A549 (cell line): Measurements from ENCODE around the gene NAV2. TPM values are rescaled to one million over a fixed set of nuclear protein-coding genes. Genes with fewer than 3 reads are reported as not detected.

Experiments used
- ATAC-seq, 2 experiments: fragments of 200-7000 bp in 1 of 2; fragments of >200 bp in 1 of 2; cut with Nextera tagmentation in 1 of 2; cut with Tn5 transposase in 1 of 2; 3 replicates each; pipeline versions ENCODE4 v1.8.0 to v1.9.1; 2018 to 2020; ENCODE audit warnings: mild to moderate bottlenecking in 1 of 2, moderate library complexity in 1 of 2
- CTCF ChIA-PET: fragments of 300-600 bp; sonication (Branson Sonifier 250); formaldehyde crosslinking; extraction: SDS; loops from one replicate; lab custom pipeline; 2021; ENCODE audit warnings: antibody characterized with exemption, inconsistent platforms; lab: Yijun Ruan, JAX
- POLR2A ChIA-PET: fragments of 350-600 bp; formaldehyde crosslinking; extraction: SDS; loops from one replicate; lab custom pipeline; 2021; ENCODE audit warnings: antibody characterized with exemption, inconsistent platforms; lab: Yijun Ruan, JAX
- DNase-seq, 2 experiments: peaks; one replicate each; pipeline versions ENCODE4 v3.0.0 to v3.0.0-alpha.2; 2011 to 2016; ENCODE audit warnings: low read depth in 1 of 2, low spot score in 1 of 2
- FAIRE-seq: peaks from 2 replicates; lab custom pipeline; 2011; peaks lifted over from hg19 to GRCh38; lab: Jason Lieb, UNC
- H3K27ac ChIP-seq, 2 experiments: fragments of >200 bp; sonication (Bioruptor Twin); formaldehyde crosslinking; 3 replicates each; pipeline ENCODE4 v1.5.1; 2016 to 2017
- H3K4me1 ChIP-seq: fragments of >200 bp; sonication (Bioruptor Twin); formaldehyde crosslinking; 3 replicates; pipeline ENCODE4 v1.6.1; 2016
- H3K4me2 ChIP-seq: fragments of >200 bp; sonication (Bioruptor Twin); formaldehyde crosslinking; 3 replicates; pipeline ENCODE4 v1.6.1; 2016
- H3K4me3 ChIP-seq: fragments of >200 bp; sonication (Bioruptor Twin); formaldehyde crosslinking; 3 replicates; pipeline ENCODE4 v1.5.1; 2016
- H3K9me3 ChIP-seq: fragments of >200 bp; sonication (Bioruptor Twin); formaldehyde crosslinking; 3 replicates; pipeline ENCODE4 v1.6.1; 2016
- BHLHE40 ChIP-seq: IDR thresholded peaks from 2 replicates; pipeline ENCODE4 v1.6.1; 2012; ENCODE audit warnings: low read depth, low read length, inconsistent platforms
- CEBPB ChIP-seq, 2 experiments: fragments of >200 bp in 1 of 2; sonication (Bioruptor Twin) in 1 of 2; formaldehyde crosslinking in 1 of 2; IDR thresholded peaks; 2 replicates each; pipeline ENCODE4 v1.6.1; 2012 to 2016
- CHD2 ChIP-seq: fragments of 150-350 bp; IDR thresholded peaks from 2 replicates; pipeline ENCODE4 v1.6.1; 2014; ENCODE audit warnings: low read length; ENCODE audit not compliant: partially characterized antibody
- FOSB ChIP-seq: fragments of 250-450 bp; sonication (Bioruptor Pico); IDR thresholded peaks from 2 replicates; pipeline ENCODE4 v1.5.0; 2020; ENCODE audit warnings: mild to moderate bottlenecking, moderate library complexity
- GATA3 ChIP-seq: IDR thresholded peaks from 2 replicates; pipeline ENCODE4 v1.6.1; 2012; ENCODE audit warnings: borderline replicate concordance
- JUN ChIP-seq, 2 experiments: fragments of >200 bp; sonication (Bioruptor Twin); formaldehyde crosslinking; IDR thresholded peaks; 2 replicates in 1 of 2; 3 replicates in 1 of 2; pipeline ENCODE4 v1.6.1; 2016 to 2017
- JUNB ChIP-seq: fragments of >200 bp; sonication (Bioruptor Twin); formaldehyde crosslinking; IDR thresholded peaks from 2 replicates; pipeline ENCODE4 v1.6.1; 2016
- MAFK ChIP-seq: fragments of 450-650 bp; IDR thresholded peaks from 2 replicates; pipeline ENCODE4 v1.6.1; 2014; ENCODE audit not compliant: partially characterized antibody
- MAZ ChIP-seq: fragments of 150-350 bp; IDR thresholded peaks from 2 replicates; pipeline ENCODE4 v1.6.1; 2014; ENCODE audit warnings: antibody characterized with exemption, low read depth, low read length, borderline replicate concordance
- MYC ChIP-seq: IDR thresholded peaks from 2 replicates; pipeline ENCODE4 v1.6.1; 2012; ENCODE audit warnings: mild to moderate bottlenecking, inconsistent platforms, low read length, improper control_type of control experiment, borderline replicate concordance
- NPAS2 ChIP-seq: fragments of 250-450 bp; sonication (Bioruptor Pico); IDR thresholded peaks from 2 replicates; pipeline ENCODE4 v1.8.0; 2022; ENCODE audit warnings: mild to moderate bottlenecking, moderate library complexity, borderline replicate concordance
- NR3C1 ChIP-seq: fragments of >200 bp; sonication (Bioruptor Twin); formaldehyde crosslinking; IDR thresholded peaks from 3 replicates; pipeline ENCODE4 v1.6.1; 2017
- PHF8 ChIP-seq: fragments of 200-600 bp; sonication (generic); IDR thresholded peaks from 2 replicates; pipeline ENCODE4 v1.6.1; 2016; ENCODE audit warnings: low read depth, mild to moderate bottlenecking, antibody characterized with exemption, moderate library complexity, borderline replicate concordance
- POLR2A ChIP-seq: IDR thresholded peaks from 2 replicates; pipeline ENCODE4 v1.6.1; 2012; ENCODE audit warnings: mild to moderate bottlenecking, low read length
- RAD21 ChIP-seq, 2 experiments: fragments of >200 bp in 1 of 2; sonication (Bioruptor Twin) in 1 of 2; formaldehyde crosslinking in 1 of 2; IDR thresholded peaks in 1 of 2; conservative IDR thresholded peaks in 1 of 2; 2 replicates in 1 of 2; 3 replicates in 1 of 2; pipeline ENCODE4 v1.6.1; 2012 to 2018; ENCODE audit warnings: inconsistent platforms in 1 of 2
- RCOR1 ChIP-seq: fragments of 150-350 bp; IDR thresholded peaks from 2 replicates; pipeline ENCODE4 v1.6.1; 2014; ENCODE audit warnings: antibody characterized with exemption, low read length, low read depth
- RFX5 ChIP-seq: fragments of 450-650 bp; IDR thresholded peaks from 2 replicates; pipeline ENCODE4 v1.7.1; 2014; ENCODE audit warnings: antibody characterized with exemption, mild to moderate bottlenecking, moderate library complexity
- RNF2 ChIP-seq: fragments of 200-600 bp; sonication (generic); IDR thresholded peaks from 2 replicates; pipeline ENCODE4 v1.6.1; 2016; ENCODE audit warnings: low read depth, mild to moderate bottlenecking, antibody characterized with exemption, moderate library complexity, borderline replicate concordance
- SMC3 ChIP-seq: fragments of >200 bp; sonication (Bioruptor Twin); formaldehyde crosslinking; IDR thresholded peaks from 3 replicates; pipeline ENCODE4 v1.6.1; 2018; ENCODE audit warnings: inconsistent platforms
- SREBF2 ChIP-seq: fragments of 450-650 bp; IDR thresholded peaks from 2 replicates; pipeline ENCODE4 v1.6.1; 2014; ENCODE audit warnings: mild to moderate bottlenecking, moderate library complexity
- TFCP2L1 ChIP-seq: fragments of 250-450 bp; sonication (Bioruptor Pico); IDR thresholded peaks from 2 replicates; pipeline ENCODE4 v1.5.0; 2021; ENCODE audit warnings: mild to moderate bottlenecking
- ZFP36 ChIP-seq: fragments of 450-650 bp; IDR thresholded peaks from 2 replicates; pipeline ENCODE4 v1.6.1; 2014; ENCODE audit warnings: borderline replicate concordance; ENCODE audit not compliant: partially characterized antibody
- ZNF302 ChIP-seq: fragments of 250-450 bp; sonication (Bioruptor Pico); IDR thresholded peaks from 2 replicates; pipeline ENCODE4 v1.9.0; 2021; ENCODE audit warnings: inconsistent platforms, mild to moderate bottlenecking, moderate library complexity
- ZSCAN20 ChIP-seq: fragments of 250-450 bp; sonication (Bioruptor Pico); IDR thresholded peaks from 2 replicates; pipeline ENCODE4 v1.8.0; 2022; ENCODE audit warnings: mild to moderate bottlenecking, moderate library complexity
- WGBS: methylation state at CpG from one replicate; pipeline ENCODE4 v1.1.6; 2017; ENCODE audit errors: missing lambda C conversion rate; 5-methylcytosine and 5-hydroxymethylcytosine counted together
- polyA plus RNA-seq, 4 experiments: library from polyadenylated mRNA; depleted of rRNA in 3 of 4; stranded (reverse); fragments of >200 nt; fragmentation: RNase III in 1 of 4; extraction: RNeasy Plus Mini Kit Qiagen cat#74134 plus additional on column Dnase treatment in 1 of 4; gene quantifications; 2 replicates in 3 of 4; 3 replicates in 1 of 4; pipeline ENCODE4 v1.2.3, GENCODE V29; 2011 to 2017
- TF ChIP-seq, protein P1 (sequence below): fragments of >200 bp; sonication (Bioruptor Twin); formaldehyde crosslinking; IDR thresholded peaks from 3 replicates; pipeline ENCODE4 v1.6.1; 2016
- TF ChIP-seq, protein P2 (sequence below): IDR thresholded peaks from 2 replicates; pipeline ENCODE4 v1.6.1; 2012; ENCODE audit warnings: low read depth, borderline replicate concordance
- TF ChIP-seq, protein P3 (sequence below): IDR thresholded peaks from 2 replicates; pipeline ENCODE4 v1.6.1; 2012

The NAV2 gene
- polyA plus RNA-seq, 2 of the 4 experiments (the other 2 are of a cell fraction) = 4.9 to 19.8 TPM

DNA sequence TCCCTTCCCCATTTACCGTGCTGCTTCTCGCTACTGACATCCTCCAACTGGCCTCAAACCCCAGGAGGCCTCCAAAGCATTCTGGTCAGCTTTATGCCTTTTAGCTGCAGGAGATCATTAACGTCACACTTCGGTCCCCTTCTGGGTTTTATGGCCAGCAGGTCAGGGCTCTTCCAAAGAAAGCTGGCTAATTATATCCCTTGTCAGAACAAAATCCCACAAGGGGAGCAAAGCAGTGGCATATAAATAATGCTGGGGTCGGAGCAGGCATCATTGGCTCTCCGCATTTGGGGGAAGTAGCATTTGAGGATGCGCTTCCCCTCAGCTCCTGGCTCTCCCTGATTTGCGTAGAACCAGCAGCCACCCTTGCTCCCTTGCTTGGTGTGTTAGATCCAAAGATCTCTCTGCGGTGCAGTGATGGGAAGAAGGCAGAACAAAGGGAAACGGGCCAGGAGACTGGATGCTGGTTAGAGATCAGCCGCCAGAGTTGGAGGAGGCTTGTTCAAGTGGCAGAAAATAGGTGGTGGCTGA lies 330.2 kb downstream of the NAV2 start:
- DNase-seq (no peak), ATAC-seq (no peak), FAIRE-seq (no peak)
- Histone ChIP-seq H3K4me3 (no peak overlapping the region), H3K4me2 (peak overlapping the region; percentile 63), H3K4me1 (peaks cover 46% of the 10 kb centered on the region), H3K27ac (peak overlapping the region; percentile 85 to 93), H3K9me3 (no peaks in the 10 kb centered on the region)
- no peak for TF ChIP-seq FOSB
- no peak for TF ChIP-seq TFCP2L1 (CRISPR knock-in tag)
- no peak for TF ChIP-seq SREBF2
- TF ChIP-seq CHD2 = no peak
- TF ChIP-seq NR3C1 = no peak
- TF ChIP-seq SMC3 = no peak
- no peak for TF ChIP-seq MAFK
- no peak for TF ChIP-seq JUNB
- no peak for TF ChIP-seq MYC
- no peak for TF ChIP-seq ZSCAN20 (CRISPR knock-in tag)
- no peak for TF ChIP-seq ZFP36
- no peak for TF ChIP-seq PHF8
- no peak for TF ChIP-seq NPAS2 (CRISPR knock-in tag)
- TF ChIP-seq, protein P1, sequence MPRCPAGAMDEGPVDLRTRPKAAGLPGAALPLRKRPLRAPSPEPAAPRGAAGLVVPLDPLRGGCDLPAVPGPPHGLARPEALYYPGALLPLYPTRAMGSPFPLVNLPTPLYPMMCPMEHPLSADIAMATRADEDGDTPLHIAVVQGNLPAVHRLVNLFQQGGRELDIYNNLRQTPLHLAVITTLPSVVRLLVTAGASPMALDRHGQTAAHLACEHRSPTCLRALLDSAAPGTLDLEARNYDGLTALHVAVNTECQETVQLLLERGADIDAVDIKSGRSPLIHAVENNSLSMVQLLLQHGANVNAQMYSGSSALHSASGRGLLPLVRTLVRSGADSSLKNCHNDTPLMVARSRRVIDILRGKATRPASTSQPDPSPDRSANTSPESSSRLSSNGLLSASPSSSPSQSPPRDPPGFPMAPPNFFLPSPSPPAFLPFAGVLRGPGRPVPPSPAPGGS = no peak
- TF ChIP-seq CEBPB (IDR thresholded peaks at IDR 0.05) = no peak
- TF ChIP-seq RNF2 = no peak
- ChIA-PET CTCF (interaction anchor here (0.8 to 2.9 kb wide), 8 partner anchors 13 to 89 kb away, joined by 3 to 10 read pairs (median 4); no protein-coding TSS in a partner anchor), POLR2A (no interaction called here)
- WGBS = 87% methylated on average over 11 of the region's 11 CpGs

DNA sequence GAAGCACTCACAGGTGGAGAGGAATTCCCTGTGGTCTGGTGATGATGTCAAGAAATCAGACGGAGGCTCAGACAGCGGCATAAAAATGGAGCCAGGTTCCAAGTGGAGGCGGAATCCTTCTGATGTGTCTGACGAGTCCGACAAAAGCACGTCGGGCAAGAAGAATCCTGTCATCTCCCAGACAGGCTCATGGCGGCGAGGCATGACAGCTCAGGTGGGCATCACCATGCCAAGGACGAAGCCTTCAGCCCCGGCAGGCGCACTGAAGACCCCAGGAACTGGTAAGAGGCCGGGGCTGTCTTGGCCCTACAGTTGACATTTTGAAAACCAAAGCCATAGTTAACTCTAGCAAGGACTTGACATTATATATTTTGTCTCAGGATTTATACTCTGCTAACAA lies 331.4 kb downstream of the NAV2 start:
- TF ChIP-seq GATA3 (no peak), RCOR1 (no peak), RFX5 (no peak), MAZ (no peak), CEBPB (IDR thresholded peaks at IDR 0.05) (no peak)
- TF ChIP-seq, protein P2, sequence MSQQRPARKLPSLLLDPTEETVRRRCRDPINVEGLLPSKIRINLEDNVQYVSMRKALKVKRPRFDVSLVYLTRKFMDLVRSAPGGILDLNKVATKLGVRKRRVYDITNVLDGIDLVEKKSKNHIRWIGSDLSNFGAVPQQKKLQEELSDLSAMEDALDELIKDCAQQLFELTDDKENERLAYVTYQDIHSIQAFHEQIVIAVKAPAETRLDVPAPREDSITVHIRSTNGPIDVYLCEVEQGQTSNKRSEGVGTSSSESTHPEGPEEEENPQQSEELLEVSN = no peak
- no peak overlapping the region for H3K4me2 ChIP-seq
- H3K9me3 ChIP-seq = no peaks in the 10 kb centered on the region
- FAIRE-seq (no peak), DNase-seq (no peak), ATAC-seq (no peak)
- peaks cover 34% of the 10 kb centered on the region for H3K4me1 ChIP-seq
- H3K4me3 ChIP-seq = no peak overlapping the region
- H3K27ac ChIP-seq = peak overlapping the region in 1 of 2 experiments; percentile 29; a peak in 1 of 6 replicates
- ChIA-PET CTCF (interaction anchor here (1.0 to 3.0 kb wide), 5 partner anchors 18 to 88 kb away, joined by 3 to 16 read pairs (median 4); no protein-coding TSS in a partner anchor), POLR2A (no interaction called here)
- 96% methylated on average over 12 of the region's 13 CpGs for WGBS

DNA sequence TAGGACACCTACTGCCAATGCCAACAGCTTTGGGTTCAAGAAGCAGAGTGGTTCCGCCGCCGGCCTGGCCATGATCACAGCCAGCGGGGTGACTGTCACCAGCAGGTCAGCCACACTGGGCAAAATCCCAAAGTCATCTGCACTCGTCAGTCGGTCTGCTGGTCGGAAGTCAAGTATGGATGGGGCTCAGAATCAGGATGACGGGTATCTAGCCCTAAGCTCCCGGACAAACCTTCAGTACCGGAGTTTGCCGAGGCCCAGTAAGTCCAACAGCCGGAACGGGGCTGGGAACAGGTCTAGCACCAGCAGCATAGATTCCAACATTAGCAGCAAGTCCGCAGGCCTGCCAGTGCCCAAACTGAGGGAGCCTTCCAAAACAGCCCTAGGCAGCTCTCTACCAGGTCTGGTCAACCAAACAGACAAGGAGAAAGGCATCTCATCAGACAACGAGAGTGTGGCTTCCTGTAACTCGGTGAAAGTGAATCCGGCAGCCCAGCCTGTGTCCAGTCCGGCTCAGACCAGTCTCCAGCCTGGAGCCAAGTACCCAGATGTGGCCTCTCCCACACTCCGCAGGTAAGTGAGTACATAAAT lies 332.6 kb downstream of the NAV2 start:
- DNase-seq (no peak), ATAC-seq (no peak), FAIRE-seq (no peak)
- H3K4me1 ChIP-seq = peaks cover 31% of the 10 kb centered on the region
- no peaks in the 10 kb centered on the region for H3K9me3 ChIP-seq
- 93% methylated on average over 18 of the region's 19 CpGs for WGBS
- H3K27ac ChIP-seq = peak overlapping the region in 1 of 2 experiments; percentile 4; a peak in 2 of 6 replicates
- POLR2A ChIA-PET = no interaction called here
- H3K4me2 ChIP-seq = no peak overlapping the region
- no peak for TF ChIP-seq MAZ
- no peak for TF ChIP-seq BHLHE40
- no peak for TF ChIP-seq RAD21 (conservative IDR thresholded peaks at IDR 0.05 in 1 of 2, IDR thresholded peaks at IDR 0.05 in 1 of 2)
- TF ChIP-seq, protein P3, sequence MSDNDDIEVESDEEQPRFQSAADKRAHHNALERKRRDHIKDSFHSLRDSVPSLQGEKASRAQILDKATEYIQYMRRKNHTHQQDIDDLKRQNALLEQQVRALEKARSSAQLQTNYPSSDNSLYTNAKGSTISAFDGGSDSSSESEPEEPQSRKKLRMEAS = no peak
- no peak for TF ChIP-seq ZFP36
- TF ChIP-seq ZSCAN20 (CRISPR knock-in tag) = no peak
- TF ChIP-seq POLR2A = no peak
- no peak for TF ChIP-seq NPAS2 (CRISPR knock-in tag)
- no peak for TF ChIP-seq MYC
- TF ChIP-seq RFX5 = no peak
- TF ChIP-seq JUN (IDR thresholded peaks at IDR 0.05) = no peak
- no peak for TF ChIP-seq ZNF302 (CRISPR knock-in tag)
- TF ChIP-seq SMC3 = no peak
- CTCF ChIA-PET = interaction anchor here (1.0 to 3.0 kb wide), 5 partner anchors 17 to 87 kb away, joined by 3 to 16 read pairs (median 4); no protein-coding TSS in a partner anchor
- H3K4me3 ChIP-seq = no peak overlapping the region
